ENCODE results near the gene STAG3.
"Not testable (repeated sequence)": the region's sequence is repeated elsewhere in the genome, so short reads cannot be mapped to it uniquely, and the experiment has no call there.

DNA sequence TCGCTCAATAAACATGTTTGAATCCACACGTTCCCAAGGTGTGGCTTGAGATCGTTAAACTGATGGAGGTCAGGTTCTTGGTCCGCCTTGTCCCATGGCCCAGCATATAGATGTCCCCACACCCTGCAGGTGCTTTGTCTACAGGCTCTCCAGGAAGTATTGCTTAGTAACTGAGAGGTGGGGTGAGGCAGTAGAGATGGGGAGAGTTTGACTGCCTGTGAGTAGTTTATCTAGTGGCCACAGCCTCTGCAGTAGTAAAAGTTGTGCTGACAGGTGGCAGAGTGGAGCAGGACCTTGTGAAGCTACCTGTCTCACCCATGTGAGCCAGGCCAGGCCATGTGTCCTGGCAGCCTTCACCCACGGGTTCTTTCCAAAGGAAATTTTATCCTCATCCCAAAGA, 36.6 kb downstream of the STAG3 start:
- TF ChIP-seq POLR2A (IDR thresholded peaks at IDR 0.05; ENCODE audit: low read depth), result not testable (repeated sequence)
- TF ChIP-seq, protein P1, sequence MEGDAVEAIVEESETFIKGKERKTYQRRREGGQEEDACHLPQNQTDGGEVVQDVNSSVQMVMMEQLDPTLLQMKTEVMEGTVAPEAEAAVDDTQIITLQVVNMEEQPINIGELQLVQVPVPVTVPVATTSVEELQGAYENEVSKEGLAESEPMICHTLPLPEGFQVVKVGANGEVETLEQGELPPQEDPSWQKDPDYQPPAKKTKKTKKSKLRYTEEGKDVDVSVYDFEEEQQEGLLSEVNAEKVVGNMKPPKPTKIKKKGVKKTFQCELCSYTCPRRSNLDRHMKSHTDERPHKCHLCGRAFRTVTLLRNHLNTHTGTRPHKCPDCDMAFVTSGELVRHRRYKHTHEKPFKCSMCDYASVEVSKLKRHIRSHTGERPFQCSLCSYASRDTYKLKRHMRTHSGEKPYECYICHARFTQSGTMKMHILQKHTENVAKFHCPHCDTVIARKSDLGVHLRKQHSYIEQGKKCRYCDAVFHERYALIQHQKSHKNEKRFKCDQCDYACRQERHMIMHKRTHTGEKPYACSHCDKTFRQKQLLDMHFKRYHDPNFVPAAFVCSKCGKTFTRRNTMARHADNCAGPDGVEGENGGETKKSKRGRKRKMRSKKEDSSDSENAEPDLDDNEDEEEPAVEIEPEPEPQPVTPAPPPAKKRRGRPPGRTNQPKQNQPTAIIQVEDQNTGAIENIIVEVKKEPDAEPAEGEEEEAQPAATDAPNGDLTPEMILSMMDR (IDR thresholded peaks at IDR 0.05), result not testable (repeated sequence)
